Measurements from ENCODE around the gene GZMA. TPM values are rescaled to one million over a fixed set of nuclear protein-coding genes. Genes with fewer than 3 reads are reported as not detected.

The GZMA gene
- total RNA-seq, 1 experiment from 2014 or later, result not detected

DNA sequence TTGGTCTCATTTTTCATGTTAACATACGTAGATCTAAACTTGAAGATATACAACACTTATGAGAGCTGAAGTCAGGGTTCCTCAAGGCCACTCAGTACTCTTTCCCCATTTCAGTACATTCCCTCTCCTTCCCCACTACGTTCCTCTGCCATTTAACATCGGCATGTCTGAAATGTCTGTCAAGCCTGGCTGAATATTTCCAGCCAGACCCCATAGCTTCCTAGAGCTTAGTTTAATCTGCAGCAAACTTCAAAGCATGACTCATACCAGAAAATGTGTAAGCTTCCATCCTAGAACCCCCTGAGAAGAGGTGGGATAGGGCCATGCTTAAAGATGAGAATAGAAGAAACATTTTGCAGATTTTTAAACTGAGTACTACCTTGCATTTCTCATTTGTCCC, 6.2 kb downstream of the GZMA start:
- no peak for DNase-seq (ENCODE audit: low spot score)

DNA sequence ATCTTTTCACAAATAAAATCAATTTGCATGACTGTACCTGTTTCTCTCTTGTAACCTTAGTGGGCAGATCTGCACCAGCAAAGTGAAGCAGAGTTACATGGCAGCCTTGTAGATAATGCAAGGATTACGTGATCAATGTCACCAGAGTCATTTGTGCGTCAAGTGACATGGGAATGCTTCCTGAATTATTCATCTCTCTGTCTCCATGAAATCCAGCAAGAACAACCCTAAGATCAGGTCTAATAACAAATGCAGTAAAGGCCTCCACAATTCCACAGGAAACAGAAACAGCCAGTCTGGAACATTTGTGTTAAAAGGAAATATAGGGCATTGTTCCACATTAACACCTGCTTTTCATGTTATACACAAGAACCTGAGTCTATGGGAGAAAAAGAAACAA, 7.8 kb downstream of the GZMA start:
- DNase-seq (ENCODE audit: low spot score), result no peak

DNA sequence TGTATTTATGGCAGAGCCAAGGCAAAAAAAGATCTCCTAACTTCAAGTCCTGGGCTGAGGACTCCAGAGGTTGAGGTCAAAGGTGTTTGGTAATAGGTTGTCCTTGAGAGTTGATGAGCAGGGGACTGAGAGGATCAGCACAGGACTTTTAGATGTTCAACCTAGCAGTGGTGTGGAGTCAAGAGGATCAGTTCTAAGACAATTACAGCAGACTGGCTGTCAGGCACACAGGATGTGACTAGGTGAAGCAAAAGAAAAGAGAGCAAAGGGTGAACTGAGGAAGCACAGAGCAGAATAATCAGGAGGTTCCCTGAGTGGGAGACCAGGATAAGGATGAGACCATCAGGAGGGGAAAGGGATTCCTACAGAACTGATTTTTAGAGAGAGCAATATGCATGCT, 10.9 kb downstream of the GZMA start:
- no peak for DNase-seq (ENCODE audit: low spot score)

DNA sequence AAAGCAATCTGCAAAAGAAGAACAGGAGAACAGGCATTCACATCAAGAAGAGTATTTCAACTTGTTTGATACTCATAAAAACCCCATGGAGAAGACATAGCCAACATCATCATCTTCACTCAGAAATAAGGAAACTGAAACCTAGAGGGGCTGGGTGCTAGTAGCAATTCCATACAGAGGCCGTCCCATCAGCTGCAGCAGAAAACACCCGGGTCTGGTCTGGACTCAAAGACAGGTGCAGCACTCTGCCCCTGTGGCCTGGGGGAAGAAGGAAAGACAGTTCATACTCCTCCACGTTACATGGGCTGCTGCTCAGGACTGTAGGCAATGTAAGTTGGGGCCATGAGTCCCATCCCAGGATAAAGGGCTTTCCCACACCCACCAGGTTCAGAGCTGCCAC, 11.6 kb downstream of the GZMA start:
- DNase-seq (ENCODE audit: low spot score), result no peak

DNA sequence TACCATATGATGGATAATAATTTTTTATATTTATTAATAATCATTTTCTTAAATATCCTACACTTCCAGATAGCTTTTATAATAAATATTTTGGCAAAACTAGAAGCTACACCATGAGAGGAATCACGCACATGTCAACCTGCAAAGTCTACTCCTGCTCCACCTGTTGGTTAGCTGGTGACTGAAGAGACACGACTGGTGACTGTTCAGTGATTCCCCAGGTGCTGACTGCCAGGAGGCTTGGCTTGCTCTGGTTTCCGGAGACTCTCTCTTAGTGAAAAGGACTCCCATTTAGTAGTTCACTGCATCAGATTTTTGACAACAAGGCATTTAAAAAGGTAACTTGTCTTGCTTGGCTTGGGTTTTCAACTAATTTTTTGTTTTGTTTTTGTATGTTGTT, 20.9 kb downstream of the GZMA start:
- DNase-seq (ENCODE audit: low spot score), result no peak

DNA sequence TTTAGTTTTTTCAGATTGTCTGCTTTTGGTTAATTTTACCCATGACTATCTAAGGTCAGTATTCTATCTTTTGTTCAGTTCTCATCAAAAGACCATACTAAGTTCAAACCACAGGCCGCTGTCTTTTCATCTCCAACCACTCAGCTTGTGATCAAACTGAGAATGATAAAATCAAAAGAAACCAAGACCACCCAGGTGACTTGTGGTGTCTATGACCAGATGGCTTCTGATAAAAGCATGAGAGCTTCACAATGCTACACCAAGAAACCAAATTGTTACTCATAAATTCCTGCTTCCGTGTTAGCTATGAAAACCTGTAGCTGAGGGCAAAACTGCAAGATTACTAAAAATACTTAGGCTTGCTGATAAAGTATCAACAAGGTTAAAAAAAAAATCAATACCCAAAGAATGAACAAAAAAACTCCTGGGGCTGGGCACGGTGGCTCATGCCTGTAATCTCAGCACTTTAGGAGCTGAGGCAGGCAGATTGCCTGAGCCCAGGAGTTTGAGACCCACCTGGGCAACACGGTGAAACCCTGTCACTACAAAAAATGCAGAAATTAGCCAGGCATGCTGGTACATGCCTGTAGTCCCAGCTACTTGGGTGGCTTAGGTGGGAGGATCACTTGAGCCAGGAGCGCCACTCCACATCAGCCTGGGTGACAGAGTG, 31.7 kb downstream of the GZMA start:
- no peak for DNase-seq (ENCODE audit: low spot score)

DNA sequence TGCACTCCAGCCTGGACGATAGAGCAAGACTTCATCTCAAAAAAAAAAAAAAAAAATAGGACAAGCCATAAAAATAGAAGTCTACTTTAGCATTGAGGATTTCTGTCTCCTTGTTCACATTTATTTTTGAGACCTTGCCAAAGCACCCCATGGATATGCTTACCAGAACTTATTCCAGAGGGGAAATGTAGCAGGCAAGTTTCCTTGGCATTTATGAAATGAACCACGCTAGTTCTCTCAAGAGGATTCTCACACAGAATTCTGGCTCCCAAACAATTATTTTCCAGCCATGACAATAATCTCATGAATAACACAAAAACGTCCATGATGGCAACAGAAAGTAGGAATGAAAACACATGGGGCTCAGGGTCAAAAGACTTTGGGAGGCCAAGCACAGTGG, 34.1 kb downstream of the GZMA start:
- no peak for DNase-seq (ENCODE audit: low spot score)

DNA sequence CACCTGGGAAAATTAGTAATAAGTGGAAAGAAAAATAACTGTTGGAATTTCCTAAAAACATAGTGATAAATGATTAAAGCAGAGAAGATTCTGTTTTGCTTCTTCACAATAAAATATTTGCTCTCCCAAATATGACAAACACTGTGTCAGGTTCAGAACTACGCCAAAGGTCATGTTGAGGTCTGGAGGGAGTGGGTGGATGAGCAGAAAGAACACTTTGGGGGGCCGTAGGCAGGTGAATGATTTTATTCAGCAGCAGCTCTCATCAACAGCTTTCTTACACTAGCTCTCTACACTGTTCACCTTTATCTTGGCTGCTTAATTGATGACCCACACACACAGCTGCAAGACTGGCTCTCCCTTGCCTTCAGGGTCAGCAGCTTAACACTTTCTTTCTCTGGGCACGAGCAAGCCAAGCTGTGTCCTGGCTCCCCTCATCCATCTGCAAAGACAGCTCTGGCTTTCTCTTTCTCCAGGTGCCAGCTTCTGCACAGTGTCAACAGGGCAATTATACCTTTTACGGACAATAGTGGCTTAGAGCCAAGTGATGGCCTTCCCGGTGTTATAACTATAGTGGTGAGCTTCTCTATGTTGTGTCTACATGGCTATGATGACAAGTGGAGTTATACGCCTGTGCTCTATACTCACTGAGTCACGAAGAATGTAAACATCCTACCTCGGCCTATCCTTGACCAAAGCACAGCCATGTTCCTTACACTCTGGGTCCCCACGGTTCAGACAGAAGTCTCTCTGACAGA, 38.6 kb downstream of the GZMA start:
- DNase-seq (ENCODE audit: low spot score), result no peak

DNA sequence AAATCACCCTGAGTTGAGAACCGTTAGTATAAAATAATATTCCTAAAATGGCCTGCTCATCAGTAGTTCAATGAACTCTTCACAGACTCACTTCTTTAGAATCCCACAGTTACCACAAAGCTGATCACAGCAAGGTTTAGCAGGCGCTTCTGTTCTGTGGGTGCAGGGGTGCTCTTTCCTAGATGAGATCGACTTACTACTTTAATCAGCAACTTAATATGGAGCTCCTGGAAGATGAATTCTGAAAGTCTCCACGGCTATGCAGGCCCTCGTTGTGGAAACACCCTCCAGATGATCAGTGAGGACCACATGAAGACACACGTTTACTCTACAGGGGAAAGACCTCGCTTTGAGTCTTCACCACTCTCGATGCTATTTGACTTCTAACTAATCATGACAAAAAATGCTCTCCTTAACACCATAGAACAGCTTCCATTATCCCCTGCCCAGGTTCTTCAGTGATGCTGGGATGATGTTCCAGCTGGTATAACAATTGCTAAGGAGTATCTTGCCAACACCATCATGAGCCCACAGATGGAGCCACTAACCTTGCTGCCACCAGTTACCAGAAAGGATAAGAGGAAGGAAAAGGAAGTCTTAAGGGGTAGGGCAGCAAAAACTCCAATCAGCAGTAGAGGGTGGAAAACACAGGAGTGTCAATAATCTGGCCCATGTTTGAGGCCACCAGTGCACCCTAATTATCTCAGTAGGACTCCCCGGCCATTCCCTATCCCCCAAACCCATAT, 39.7 kb downstream of the GZMA start:
- DNase-seq (ENCODE audit: low spot score), result no peak

DNA sequence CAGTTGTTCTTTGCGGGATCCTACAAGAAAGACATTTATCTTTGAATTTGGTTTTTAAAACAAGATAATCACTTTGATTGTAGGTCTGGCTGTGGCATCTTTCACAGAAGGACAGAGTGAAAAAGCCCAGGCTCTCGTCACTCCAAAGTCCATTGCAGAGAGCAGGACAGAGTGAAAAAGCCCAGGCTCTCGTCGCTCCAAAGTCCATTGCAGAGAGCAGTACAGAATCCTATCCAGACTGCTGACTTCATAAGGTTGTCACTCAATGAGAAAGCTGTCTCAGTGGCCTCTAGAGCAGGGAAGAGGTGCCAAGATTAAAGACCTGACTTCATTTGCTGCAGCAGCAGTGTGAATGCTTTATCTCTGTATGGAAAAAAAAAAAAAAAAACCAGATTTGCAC, 41.2 kb downstream of the GZMA start:
- no peak for DNase-seq (ENCODE audit: low spot score)

DNA sequence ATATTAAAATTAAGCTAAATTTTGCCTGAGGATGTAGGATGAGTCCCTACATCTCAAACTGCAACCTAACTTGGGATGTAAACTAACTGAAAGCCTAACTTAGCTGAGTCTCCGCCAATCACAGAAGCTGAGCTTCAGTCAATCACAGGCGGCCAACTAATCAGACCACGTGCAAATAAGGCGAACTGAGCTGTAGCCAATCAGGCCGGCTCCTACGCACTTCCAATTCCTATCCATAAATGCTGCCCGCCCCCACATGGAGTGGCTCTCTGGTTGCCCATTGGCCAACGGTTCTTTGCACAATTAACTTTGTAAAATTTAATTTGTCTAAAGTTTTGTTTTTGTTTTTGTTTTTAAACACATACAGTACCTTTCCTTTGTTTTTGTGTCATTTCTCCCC, 43.6 kb downstream of the GZMA start:
- DNase-seq (ENCODE audit: low spot score), result no peak

DNA sequence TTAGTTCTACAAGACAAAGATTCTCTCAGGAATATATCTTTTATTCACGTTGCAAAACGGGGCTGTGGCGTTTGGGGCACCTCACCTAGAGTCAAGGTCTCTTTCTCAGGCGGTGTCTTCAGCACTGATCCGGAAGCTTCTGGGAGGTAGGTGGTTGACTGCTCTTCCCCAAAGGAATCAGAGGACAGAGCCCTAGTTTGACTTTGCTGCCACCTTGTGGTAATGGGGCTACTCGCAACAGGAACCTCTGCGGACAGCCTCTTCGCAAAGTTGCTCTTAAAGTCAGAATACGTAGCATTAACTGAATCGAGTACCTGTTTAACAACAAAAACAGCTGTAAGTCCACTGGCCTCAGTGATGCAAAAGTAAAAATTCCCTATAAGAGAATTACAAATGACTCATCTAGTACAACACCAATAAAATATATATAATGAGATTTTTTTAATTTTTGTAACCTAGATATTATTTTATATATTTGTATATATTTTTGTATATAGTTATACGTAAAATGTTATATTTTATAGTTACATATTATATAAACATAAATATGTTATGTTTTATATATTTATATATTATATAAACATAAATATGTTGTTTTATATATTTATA, 44.2 kb downstream of the GZMA start:
- DNase-seq (ENCODE audit: low spot score), result peak; percentile 96

DNA sequence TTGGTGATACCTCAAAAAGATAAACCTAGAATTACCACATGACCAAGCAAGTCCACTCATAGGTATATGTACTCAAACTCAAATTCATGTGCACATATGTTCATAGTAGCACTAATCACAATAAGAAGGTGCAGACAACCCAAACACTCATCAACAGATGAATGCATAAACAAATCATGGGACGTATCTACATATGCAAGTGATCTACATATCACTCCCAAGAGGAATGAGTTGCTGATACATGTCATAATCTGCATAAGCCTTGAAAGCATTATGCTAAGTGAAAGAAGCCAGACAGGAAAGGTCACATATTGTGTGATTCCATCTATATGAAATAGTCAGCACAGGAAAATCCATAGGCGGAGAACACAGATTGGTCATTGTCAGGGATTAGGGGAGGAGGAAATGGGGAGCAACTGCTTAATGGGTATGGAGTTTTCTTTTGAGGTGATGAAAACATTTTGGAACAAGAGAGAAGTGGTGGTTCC, 46.9 kb downstream of the GZMA start:
- no peak for DNase-seq (ENCODE audit: low spot score)

DNA sequence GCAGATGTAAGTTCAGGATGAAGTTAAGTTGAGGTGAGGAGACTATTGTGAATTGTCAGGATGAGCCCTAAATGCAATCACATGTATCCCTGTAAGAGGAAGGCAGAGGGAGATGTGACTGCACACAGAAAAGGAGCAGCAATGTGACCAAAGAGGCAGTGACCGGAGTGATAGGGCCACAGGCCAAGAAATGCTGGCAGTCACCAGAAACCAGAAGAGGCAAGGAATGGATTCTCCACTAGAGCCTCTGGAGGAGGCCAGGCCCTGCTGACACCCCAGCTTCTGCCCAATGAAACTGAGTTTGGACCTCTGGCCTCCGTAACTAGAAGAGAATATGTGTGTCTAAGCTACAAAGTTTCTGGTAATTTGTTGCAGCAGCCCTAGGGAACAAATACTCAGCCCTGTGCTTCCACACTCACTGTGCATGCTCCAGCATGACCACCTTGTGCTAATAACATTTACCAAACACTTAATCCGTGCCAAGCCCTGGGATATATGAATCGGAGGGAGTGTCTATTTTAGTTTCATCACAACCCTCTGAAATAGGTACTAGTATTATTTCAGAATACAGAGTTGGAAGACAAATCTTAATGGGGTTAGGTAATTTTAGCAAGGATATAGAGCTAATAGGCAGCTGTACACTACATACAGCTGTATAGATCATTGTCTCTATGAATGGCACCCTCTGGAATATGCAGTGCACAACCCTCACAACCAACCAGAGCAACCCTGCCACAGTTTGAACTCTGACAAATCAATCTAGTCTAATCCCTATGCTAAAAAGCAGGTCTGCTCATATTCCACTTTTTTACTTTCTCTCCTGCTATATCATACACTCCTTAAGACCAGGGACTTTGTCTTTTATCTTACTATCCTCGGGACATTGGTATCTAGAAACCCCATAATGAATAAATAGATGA, 49.7 kb downstream of the GZMA start:
- DNase-seq (ENCODE audit: low spot score), result no peak

DNA sequence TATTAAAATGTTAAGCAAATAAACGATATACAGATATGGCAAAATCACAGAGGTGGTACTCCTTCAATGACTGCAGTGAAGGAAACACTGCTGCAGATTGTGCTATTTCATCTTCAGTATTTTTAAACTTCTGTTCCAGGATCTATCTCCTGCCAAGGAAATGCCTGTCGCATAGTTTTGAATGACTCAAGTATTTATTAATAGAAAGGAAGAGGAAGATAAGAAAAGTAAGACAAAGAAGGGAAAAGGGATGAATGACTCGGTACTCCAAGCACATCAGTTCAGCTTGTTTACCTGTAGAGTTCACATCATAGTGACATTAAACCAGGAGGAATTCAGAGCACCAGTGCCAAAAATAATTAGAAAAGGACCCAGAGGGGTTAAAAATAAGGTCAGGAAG, 52.4 kb downstream of the GZMA start:
- no peak for DNase-seq (ENCODE audit: low spot score)

Other genes starting within 250 kb of the GZMA start
- not detected in 2 replicates for gene ESM1, start 117.1 kb upstream of the GZMA start, total RNA-seq (2014; rRNA removed; shearing (Covaris generic))
- not detected in 2 replicates for gene GZMK, start 78.4 kb upstream of the GZMA start, total RNA-seq (2014; rRNA removed; shearing (Covaris generic))
- 0.37 and 0.94 TPM in 2 replicates for gene GPX8, start 57.5 kb downstream of the GZMA start, total RNA-seq (2014; rRNA removed; shearing (Covaris generic))
- not detected in 2 replicates for gene CDC20B, start 70.5 kb downstream of the GZMA start, total RNA-seq (2014; rRNA removed; shearing (Covaris generic))
- 4.1 and 4.4 TPM in 2 replicates for gene MCIDAS, start 124.7 kb downstream of the GZMA start, total RNA-seq (2014; rRNA removed; shearing (Covaris generic))
- 12.4 and 13.0 TPM in 2 replicates for gene CCNO, start 131.0 kb downstream of the GZMA start, total RNA-seq (2014; rRNA removed; shearing (Covaris generic))
- 7.3 and 8.1 TPM in 2 replicates for gene DHX29, start 205.0 kb downstream of the GZMA start, total RNA-seq (2014; rRNA removed; shearing (Covaris generic))
- 23.2 and 24.0 TPM in 2 replicates for gene MTREX, start 205.3 kb downstream of the GZMA start, total RNA-seq (2014; rRNA removed; shearing (Covaris generic))